ENCODE results near the gene PTRH1. TPM values are rescaled to one million over a fixed set of nuclear protein-coding genes. Genes with fewer than 3 reads are reported as not detected.

Gene PTRH1
- polyA plus RNA-seq, 1 experiment, result 5.2 TPM

Other genes with a start within 250 kb of the PTRH1 start
- gene STXBP1, start 103.4 kb downstream of the PTRH1 start, polyA plus RNA-seq (2011; rRNA removed), result 19.8 and 25.0 TPM in 2 replicates
- gene CFAP157, start 8.7 kb downstream of the PTRH1 start, polyA plus RNA-seq (2011; rRNA removed), result 0.14 TPM in 1 of 2 replicates, not detected in the other
- not detected in 2 replicates for gene TTC16, start 416 bp upstream of the PTRH1 start, polyA plus RNA-seq (2011; rRNA removed)
- 4.9 and 5.8 TPM in 2 replicates for gene TOR2A, start 19.6 kb upstream of the PTRH1 start, polyA plus RNA-seq (2011; rRNA removed)
- gene SH2D3C, start 63.0 kb upstream of the PTRH1 start, polyA plus RNA-seq (2011; rRNA removed), result not detected in 2 replicates
- 38.2 and 45.9 TPM in 2 replicates for gene CDK9, start 70.4 kb upstream of the PTRH1 start, polyA plus RNA-seq (2011; rRNA removed)
- 24.8 and 34.6 TPM in 2 replicates for gene FPGS, start 87.2 kb upstream of the PTRH1 start, polyA plus RNA-seq (2011; rRNA removed)
- gene ENG, start 139.0 kb upstream of the PTRH1 start, polyA plus RNA-seq (2011; rRNA removed), result 17.2 and 34.2 TPM in 2 replicates
- gene AK1, start 162.0 kb upstream of the PTRH1 start, polyA plus RNA-seq (2011; rRNA removed), result 75.9 and 93.9 TPM in 2 replicates
- gene ST6GALNAC6, start 183.9 kb upstream of the PTRH1 start, polyA plus RNA-seq (2011; rRNA removed), result 40.6 and 58.2 TPM in 2 replicates
- gene ST6GALNAC4, start 201.4 kb upstream of the PTRH1 start, polyA plus RNA-seq (2011; rRNA removed), result 15.0 and 24.3 TPM in 2 replicates
- 1.2 TPM in 2 replicates for gene PIP5KL1, start 215.1 kb upstream of the PTRH1 start, polyA plus RNA-seq (2011; rRNA removed)
- 25.3 and 30.9 TPM in 2 replicates for gene DPM2, start 222.2 kb upstream of the PTRH1 start, polyA plus RNA-seq (2011; rRNA removed)

Data from AG04450 (cell line).